Measurements from ENCODE around the gene SHKBP1.
A peak's percentile ranks its signal among the peaks of the same experiment; 100 is the strongest.

Gene SHKBP1

DNA sequence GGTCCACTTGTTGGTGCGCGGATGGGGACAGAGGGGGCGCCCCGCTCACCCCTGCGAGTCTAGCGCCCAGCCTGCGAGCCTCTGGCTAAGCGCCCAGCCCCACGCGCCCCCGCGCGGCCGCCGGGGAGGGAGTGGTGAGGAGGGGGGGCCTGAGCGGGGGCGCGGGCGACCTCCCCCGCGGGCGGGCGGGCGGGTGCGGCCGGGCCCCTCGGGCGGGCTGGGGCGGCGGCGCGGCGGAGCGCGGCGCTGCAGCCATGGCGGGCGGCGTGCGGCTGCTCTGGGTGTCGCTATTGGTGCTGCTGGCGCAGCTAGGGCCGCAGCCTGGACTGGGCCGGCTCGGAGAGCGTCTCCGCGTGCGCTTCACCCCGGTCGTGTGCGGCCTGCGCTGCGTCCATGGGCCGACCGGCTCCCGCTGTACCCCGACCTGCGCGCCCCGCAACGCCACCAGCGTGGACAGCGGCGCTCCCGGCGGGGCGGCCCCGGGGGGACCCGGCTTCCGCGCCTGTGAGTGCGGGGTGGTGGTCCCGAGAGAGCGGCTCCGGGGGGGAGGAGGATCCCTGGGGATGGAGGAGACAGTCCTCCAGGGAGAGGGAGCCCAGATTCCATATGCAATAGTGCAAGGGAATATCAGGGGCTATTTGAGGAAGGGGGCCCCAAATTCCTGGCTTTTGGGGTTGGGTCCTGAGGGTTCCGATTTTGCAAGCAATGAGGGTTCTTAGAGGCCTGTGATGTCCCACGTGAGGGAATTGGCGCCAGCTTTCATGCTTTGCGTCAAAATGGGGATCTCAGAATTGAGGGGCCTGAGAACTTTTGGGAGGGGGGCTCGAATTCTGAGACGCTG is 24.7 kb downstream of the SHKBP1 start, which contains the start of gene LTBP4 (continued):
- TF ChIP-seq, protein P1, sequence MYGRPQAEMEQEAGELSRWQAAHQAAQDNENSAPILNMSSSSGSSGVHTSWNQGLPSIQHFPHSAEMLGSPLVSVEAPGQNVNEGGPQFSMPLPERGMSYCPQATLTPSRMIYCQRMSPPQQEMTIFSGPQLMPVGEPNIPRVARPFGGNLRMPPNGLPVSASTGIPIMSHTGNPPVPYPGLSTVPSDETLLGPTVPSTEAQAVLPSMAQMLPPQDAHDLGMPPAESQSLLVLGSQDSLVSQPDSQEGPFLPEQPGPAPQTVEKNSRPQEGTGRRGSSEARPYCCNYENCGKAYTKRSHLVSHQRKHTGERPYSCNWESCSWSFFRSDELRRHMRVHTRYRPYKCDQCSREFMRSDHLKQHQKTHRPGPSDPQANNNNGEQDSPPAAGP (tag by site-specific recombination; IDR thresholded peaks at IDR 0.05), result no peak
- 0 out of 2 replicates have a peak, but pooled peaks have one; percentile 66 for TF ChIP-seq ZNF660 (tag by site-specific recombination; IDR thresholded peaks at IDR 0.05)
- peak; percentile 10; the same call in 1 of the 2 replicates for TF ChIP-seq ZBTB48 (tag by site-specific recombination; IDR thresholded peaks at IDR 0.05)
- TF ChIP-seq YY1 (tag by site-specific recombination; IDR thresholded peaks at IDR 0.05), result 0 out of 2 replicates have a peak, but pooled peaks have one; percentile 54
- TF ChIP-seq ZNF768 (tag by site-specific recombination; IDR thresholded peaks at IDR 0.05), result no peak
- no peak for TF ChIP-seq ZNF24 (tag by site-specific recombination; IDR thresholded peaks at IDR 0.05)
- peak; percentile 55 for TF ChIP-seq GLIS1 (tag by site-specific recombination; IDR thresholded peaks at IDR 0.05)
- no peak for TF ChIP-seq ZNF791 (tag by site-specific recombination; IDR thresholded peaks at IDR 0.05)
- no peak for TF ChIP-seq ZNF366 (tag by site-specific recombination; conservative IDR thresholded peaks at IDR 0.05)
- TF ChIP-seq, protein P2, sequence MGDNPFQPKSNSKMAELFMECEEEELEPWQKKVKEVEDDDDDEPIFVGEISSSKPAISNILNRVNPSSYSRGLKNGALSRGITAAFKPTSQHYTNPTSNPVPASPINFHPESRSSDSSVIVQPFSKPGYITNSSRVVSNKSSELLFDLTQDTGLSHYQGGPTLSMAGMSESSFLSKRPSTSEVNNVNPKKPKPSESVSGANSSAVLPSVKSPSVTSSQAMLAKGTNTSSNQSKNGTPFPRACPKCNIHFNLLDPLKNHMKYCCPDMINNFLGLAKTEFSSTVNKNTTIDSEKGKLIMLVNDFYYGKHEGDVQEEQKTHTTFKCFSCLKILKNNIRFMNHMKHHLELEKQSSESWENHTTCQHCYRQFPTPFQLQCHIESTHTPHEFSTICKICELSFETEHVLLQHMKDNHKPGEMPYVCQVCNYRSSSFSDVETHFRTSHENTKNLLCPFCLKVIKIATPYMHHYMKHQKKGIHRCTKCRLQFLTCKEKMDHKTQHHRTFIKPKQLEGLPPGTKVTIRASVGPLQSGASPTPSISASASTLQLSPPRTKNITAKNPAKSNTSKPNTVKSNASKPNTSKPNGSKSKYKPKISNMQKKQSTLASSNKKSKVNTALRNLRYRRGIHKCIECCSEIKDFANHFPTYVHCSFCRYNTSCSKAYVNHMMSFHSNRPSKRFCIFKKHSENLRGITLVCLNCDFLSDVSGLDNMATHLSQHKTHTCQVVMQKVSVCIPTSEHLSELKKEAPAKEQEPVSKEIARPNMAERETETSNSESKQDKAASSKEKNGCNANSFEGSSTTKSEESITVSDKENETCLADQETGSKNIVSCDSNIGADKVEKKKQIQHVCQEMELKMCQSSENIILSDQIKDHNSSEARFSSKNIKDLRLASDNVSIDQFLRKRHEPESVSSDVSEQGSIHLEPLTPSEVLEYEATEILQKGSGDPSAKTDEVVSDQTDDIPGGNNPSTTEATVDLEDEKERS (tag by site-specific recombination; IDR thresholded peaks at IDR 0.05), result no peak
- TF ChIP-seq ZNF548 (tag by site-specific recombination; IDR thresholded peaks at IDR 0.05), result no peak
- no peak for TF ChIP-seq HOXD13 (CRISPR knock-in tag; IDR thresholded peaks at IDR 0.05; ENCODE audit: borderline replicate concordance)
- TF ChIP-seq ZFP37 (tag by site-specific recombination; IDR thresholded peaks at IDR 0.05), result no peak
- TF ChIP-seq ZNF777 (tag by site-specific recombination; IDR thresholded peaks at IDR 0.05; ENCODE audit: borderline replicate concordance), result peak; percentile 53; the same call in 1 of the 2 replicates
- TF ChIP-seq HOXA7 (CRISPR knock-in tag; IDR thresholded peaks at IDR 0.05; ENCODE audit: borderline replicate concordance), result no peak
- no peak for TF ChIP-seq ZBTB1 (tag by site-specific recombination; IDR thresholded peaks at IDR 0.05)
- TF ChIP-seq, protein P3, sequence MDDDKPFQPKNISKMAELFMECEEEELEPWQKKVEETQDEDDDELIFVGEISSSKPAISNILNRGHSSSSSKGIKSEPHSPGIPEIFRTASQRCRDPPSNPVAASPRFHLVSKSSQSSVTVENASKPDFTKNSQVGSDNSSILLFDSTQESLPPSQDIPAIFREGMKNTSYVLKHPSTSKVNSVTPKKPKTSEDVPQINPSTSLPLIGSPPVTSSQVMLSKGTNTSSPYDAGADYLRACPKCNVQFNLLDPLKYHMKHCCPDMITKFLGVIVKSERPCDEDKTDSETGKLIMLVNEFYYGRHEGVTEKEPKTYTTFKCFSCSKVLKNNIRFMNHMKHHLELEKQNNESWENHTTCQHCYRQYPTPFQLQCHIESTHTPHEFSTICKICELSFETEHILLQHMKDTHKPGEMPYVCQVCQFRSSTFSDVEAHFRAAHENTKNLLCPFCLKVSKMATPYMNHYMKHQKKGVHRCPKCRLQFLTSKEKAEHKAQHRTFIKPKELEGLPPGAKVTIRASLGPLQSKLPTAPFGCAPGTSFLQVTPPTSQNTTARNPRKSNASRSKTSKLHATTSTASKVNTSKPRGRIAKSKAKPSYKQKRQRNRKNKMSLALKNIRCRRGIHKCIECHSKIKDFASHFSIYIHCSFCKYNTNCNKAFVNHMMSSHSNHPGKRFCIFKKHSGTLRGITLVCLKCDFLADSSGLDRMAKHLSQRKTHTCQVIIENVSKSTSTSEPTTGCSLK (tag by site-specific recombination; IDR thresholded peaks at IDR 0.05), result no peak
- peak; percentile 63 for TF ChIP-seq ZNF561 (tag by site-specific recombination; IDR thresholded peaks at IDR 0.05; ENCODE audit: borderline replicate concordance)
- TF ChIP-seq ZNF37A (tag by site-specific recombination; IDR thresholded peaks at IDR 0.05), result no peak
- TF ChIP-seq, protein P4, sequence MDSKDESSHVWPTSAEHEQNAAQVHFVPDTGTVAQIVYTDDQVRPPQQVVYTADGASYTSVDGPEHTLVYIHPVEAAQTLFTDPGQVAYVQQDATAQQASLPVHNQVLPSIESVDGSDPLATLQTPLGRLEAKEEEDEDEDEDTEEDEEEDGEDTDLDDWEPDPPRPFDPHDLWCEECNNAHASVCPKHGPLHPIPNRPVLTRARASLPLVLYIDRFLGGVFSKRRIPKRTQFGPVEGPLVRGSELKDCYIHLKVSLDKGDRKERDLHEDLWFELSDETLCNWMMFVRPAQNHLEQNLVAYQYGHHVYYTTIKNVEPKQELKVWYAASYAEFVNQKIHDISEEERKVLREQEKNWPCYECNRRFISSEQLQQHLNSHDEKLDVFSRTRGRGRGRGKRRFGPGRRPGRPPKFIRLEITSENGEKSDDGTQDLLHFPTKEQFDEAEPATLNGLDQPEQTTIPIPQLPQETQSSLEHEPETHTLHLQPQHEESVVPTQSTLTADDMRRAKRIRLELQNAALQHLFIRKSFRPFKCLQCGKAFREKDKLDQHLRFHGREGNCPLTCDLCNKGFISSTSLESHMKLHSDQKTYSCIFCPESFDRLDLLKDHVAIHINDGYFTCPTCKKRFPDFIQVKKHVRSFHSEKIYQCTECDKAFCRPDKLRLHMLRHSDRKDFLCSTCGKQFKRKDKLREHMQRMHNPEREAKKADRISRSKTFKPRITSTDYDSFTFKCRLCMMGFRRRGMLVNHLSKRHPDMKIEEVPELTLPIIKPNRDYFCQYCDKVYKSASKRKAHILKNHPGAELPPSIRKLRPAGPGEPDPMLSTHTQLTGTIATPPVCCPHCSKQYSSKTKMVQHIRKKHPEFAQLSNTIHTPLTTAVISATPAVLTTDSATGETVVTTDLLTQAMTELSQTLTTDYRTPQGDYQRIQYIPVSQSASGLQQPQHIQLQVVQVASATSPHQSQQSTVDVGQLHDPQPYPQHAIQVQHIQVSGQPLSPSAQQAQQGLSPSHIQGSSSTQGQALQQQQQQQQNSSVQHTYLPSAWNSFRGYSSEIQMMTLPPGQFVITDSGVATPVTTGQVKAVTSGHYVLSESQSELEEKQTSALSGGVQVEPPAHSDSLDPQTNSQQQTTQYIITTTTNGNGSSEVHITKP (tag by site-specific recombination; IDR thresholded peaks at IDR 0.05), result peak; percentile 85; the same call in 1 of the 2 replicates
- TF ChIP-seq SP2 (tag by site-specific recombination; IDR thresholded peaks at IDR 0.05), result no peak
- TF ChIP-seq, protein P5, sequence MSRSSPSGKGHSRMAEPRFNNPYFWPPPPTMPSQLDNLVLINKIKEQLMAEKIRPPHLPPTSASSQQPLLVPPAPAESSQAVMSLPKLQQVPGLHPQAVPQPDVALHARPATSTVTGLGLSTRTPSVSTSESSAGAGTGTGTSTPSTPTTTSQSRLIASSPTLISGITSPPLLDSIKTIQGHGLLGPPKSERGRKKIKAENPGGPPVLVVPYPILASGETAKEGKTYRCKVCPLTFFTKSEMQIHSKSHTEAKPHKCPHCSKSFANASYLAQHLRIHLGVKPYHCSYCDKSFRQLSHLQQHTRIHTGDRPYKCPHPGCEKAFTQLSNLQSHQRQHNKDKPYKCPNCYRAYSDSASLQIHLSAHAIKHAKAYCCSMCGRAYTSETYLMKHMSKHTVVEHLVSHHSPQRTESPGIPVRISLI (tag by site-specific recombination; IDR thresholded peaks at IDR 0.05), result no peak
- TF ChIP-seq, protein P6, sequence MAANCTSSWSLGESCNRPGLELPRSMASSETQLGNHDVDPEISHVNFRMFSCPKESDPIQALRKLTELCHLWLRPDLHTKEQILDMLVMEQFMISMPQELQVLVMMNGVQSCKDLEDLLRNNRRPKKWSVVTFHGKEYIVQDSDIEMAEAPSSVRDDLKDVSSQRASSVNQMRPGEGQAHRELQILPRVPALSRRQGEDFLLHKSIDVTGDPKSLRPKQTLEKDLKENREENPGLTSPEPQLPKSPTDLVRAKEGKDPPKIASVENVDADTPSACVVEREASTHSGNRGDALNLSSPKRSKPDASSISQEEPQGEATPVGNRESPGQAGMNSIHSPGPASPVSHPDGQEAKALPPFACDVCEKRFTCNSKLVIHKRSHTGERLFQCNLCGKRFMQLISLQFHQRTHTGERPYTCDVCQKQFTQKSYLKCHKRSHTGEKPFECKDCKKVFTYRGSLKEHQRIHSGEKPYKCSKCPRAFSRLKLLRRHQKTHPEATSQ (tag by site-specific recombination; IDR thresholded peaks at IDR 0.05), result no peak
- no peak for TF ChIP-seq ZNF654 (tag by site-specific recombination; IDR thresholded peaks at IDR 0.05; ENCODE audit: low read depth)
- no peak for TF ChIP-seq GLI2 (tag by site-specific recombination; IDR thresholded peaks at IDR 0.05; ENCODE audit: borderline replicate concordance, low read depth)
